NCI-H226 (cell line): ENCODE data around the gene FAM227B.

ENCODE experiments used
- DNase-seq: peaks from one replicate; pipeline ENCODE4 v3.0.0-alpha.2; 2015

The FAM227B gene

DNA sequence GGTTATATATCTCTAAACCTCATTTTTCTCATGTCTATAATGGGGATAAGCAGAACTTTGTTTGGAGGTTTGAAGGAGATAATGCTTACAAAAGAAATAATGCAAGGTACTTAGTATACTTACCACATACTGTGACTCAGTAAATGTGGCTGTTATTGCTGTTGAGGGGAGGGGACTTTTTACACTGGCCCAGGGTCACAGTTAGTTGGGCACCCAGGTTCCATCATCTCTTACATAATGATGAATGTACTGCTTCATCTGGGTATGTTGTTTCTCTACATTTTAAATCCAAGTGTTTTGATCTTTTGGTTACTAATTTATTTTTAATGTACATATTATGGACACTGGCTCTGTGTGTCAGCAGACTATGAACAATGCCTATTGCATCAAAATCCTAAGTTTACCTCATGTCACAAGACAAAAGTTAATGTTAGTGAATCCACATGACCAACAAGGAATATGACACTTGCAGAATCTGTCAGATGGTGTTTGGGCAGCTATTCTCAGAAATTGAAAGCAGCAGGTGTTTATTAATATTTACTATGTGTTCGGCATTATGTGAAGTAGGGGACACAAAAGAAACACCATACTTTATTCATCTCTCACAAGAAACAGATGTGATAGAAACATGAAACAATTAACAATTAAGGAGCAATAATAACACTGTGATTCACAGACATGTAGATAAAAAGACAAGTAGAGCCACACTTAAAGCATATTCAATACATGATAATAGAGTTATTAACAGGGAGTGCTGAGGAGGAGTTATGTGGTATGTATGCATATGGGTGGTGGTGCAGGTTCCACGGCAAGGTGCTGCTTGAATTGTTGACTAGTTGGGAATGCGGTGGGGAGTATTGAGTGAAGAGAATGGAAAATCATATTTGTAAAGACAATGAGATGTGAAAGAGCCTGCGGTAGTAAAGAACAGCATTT is 340.8 kb downstream of the FAM227B start:
- no peak for DNase-seq

- DNase-seq: no peak
Observed at GRCh38 chr15:49278751-49279150, 341.9 kb downstream of the FAM227B start.
